ENCODE measurements around the gene HIF1A. TPM values are rescaled to one million over a fixed set of nuclear protein-coding genes. Genes with fewer than 3 reads are reported as not detected.
"Not testable (repeated sequence)": the region's sequence is repeated elsewhere in the genome, so short reads cannot be mapped to it uniquely, and the experiment has no call there.

The HIF1A gene
- total RNA-seq, 2 experiments from 2014 or later: 398 to 417 TPM

GRCh38 chr14:61752626-61753025 is 57.3 kb downstream of the HIF1A start:
- Mint-ChIP-seq H3K4me3 (no peak overlapping the region), H3K36me3 (ENCODE audit: low read depth) (peaks cover 12% of the 10 kb centered on the region), H3K9me3 (no peaks in the 10 kb centered on the region), H3K4me1 (ENCODE audit: low read depth) (peaks cover 18% of the 10 kb centered on the region), H3K27me3 (ENCODE audit: low read depth) (no peaks in the 10 kb centered on the region), H3K27ac (no peak overlapping the region)
- intact Hi-C loops (cut with micrococcal nuclease): no loop called here
- CTCF ChIA-PET: interaction anchor here (1.8 to 3.2 kb wide), 2 partner anchors 67 to 85 kb away, joined by 3 to 18 read pairs; no protein-coding TSS in a partner anchor
- DNase-seq: no peak

- Mint-ChIP-seq H3K27me3 (ENCODE audit: low read depth) (no peaks in the 10 kb centered on the region), H3K4me1 (ENCODE audit: low read depth) (peaks cover 14% of the 10 kb centered on the region), H3K27ac (no peak overlapping the region), H3K4me3 (no peak overlapping the region), H3K9me3 (no peaks in the 10 kb centered on the region), H3K36me3 (ENCODE audit: low read depth) (peaks cover 6% of the 10 kb centered on the region)
- intact Hi-C loops (cut with micrococcal nuclease): no loop called here
- DNase-seq: no peak
- CTCF ChIA-PET: interaction anchor here (0.6 to 3.2 kb wide), 6 partner anchors 11 to 284 kb away, joined by 3 to 18 read pairs (median 3); no protein-coding TSS in a partner anchor
Observed at GRCh38 chr14:61753631-61754030, 58.3 kb downstream of the HIF1A start.

GRCh38 chr14:61754627-61755381 is 59.5 kb downstream of the HIF1A start:
- H3K4me1 Mint-ChIP-seq (ENCODE audit: low read depth): peaks cover 11% of the 10 kb centered on the region
- peaks cover 5% of the 10 kb centered on the region for H3K36me3 Mint-ChIP-seq (ENCODE audit: low read depth)
- no peaks in the 10 kb centered on the region for H3K9me3 Mint-ChIP-seq
- CTCF ChIA-PET: interaction anchor here (2.0 to 3.2 kb wide), 2 partner anchors 82 kb away, joined by 6 to 18 read pairs; no protein-coding TSS in a partner anchor
- no peaks in the 10 kb centered on the region for H3K27me3 Mint-ChIP-seq (ENCODE audit: low read depth)
- H3K27ac Mint-ChIP-seq: no peak overlapping the region
- H3K4me3 Mint-ChIP-seq: no peak overlapping the region
- DNase-seq: no peak
- intact Hi-C loops (cut with micrococcal nuclease): no loop called here

- H3K4me3 Mint-ChIP-seq; H3K27ac Mint-ChIP-seq; H3K36me3 Mint-ChIP-seq (ENCODE audit: low read depth); DNase-seq; intact Hi-C loops (cut with micrococcal nuclease); H3K4me1 Mint-ChIP-seq (ENCODE audit: low read depth); H3K27me3 Mint-ChIP-seq (ENCODE audit: low read depth); H3K9me3 Mint-ChIP-seq: not testable (repeated sequence)
- CTCF ChIA-PET: interaction anchor here (2.0 kb wide), 1 partner anchor 82 kb away, joined by 6 read pairs; no protein-coding TSS in a partner anchor
Observed at GRCh38 chr14:61755382-61755742, 60.0 kb downstream of the HIF1A start.

- Mint-ChIP-seq H3K4me1 (ENCODE audit: low read depth) (no peaks in the 10 kb centered on the region), H3K4me3 (no peak overlapping the region), H3K27ac (no peak overlapping the region), H3K27me3 (ENCODE audit: low read depth) (no peaks in the 10 kb centered on the region), H3K36me3 (ENCODE audit: low read depth) (peaks cover 2% of the 10 kb centered on the region), H3K9me3 (no peaks in the 10 kb centered on the region)
- CTCF ChIA-PET: interaction anchor here (0.6 to 2.0 kb wide), 2 partner anchors 59 to 81 kb away, joined by 5 to 6 read pairs; no protein-coding TSS in a partner anchor
- DNase-seq: no peak
- intact Hi-C loops (cut with micrococcal nuclease): no loop called here
Observed at GRCh38 chr14:61756135-61756534, 60.8 kb downstream of the HIF1A start.

- Mint-ChIP-seq H3K9me3 (no peaks in the 10 kb centered on the region), H3K4me1 (ENCODE audit: low read depth) (peaks cover 27% of the 10 kb centered on the region), H3K27ac (no peak overlapping the region), H3K27me3 (ENCODE audit: low read depth) (no peaks in the 10 kb centered on the region), H3K36me3 (ENCODE audit: low read depth) (peaks cover 5% of the 10 kb centered on the region), H3K4me3 (no peak overlapping the region)
- intact Hi-C loops (cut with micrococcal nuclease): loop anchor here (5.0 to 10.0 kb wide), 3 partner anchors 365 to 1668 kb away; partner anchors contain the start of gene PCNX4
- no peak for DNase-seq
- CTCF ChIA-PET: interaction anchor here (1.2 to 2.9 kb wide), 2 partner anchors 10 to 78 kb away, joined by 3 to 8 read pairs; no protein-coding TSS in a partner anchor
Observed at GRCh38 chr14:61759878-61760277, 64.6 kb downstream of the HIF1A start.

- intact Hi-C loops (cut with micrococcal nuclease): loop anchor here (5.0 to 10.0 kb wide), 3 partner anchors 363 to 1669 kb away; partner anchors contain the start of gene PCNX4
- Mint-ChIP-seq H3K4me3 (peak overlapping the region; percentile 97), H3K36me3 (ENCODE audit: low read depth) (peaks cover 10% of the 10 kb centered on the region), H3K27ac (peak overlapping the region; percentile 96), H3K27me3 (ENCODE audit: low read depth) (no peaks in the 10 kb centered on the region), H3K4me1 (ENCODE audit: low read depth) (peaks cover 38% of the 10 kb centered on the region), H3K9me3 (no peaks in the 10 kb centered on the region)
- CTCF ChIA-PET: interaction anchor here (0.6 to 2.9 kb wide), 8 partner anchors 10 to 373 kb away, joined by 3 to 8 read pairs (median 4); no protein-coding TSS in a partner anchor
- DNase-seq: peak; percentile 13
Observed at GRCh38 chr14:61761557-61761956, 66.2 kb downstream of the HIF1A start.

- CTCF ChIA-PET: interaction anchor here (0.6 to 2.9 kb wide), 8 partner anchors 10 to 1692 kb away, joined by 3 to 8 read pairs (median 4); no protein-coding TSS in a partner anchor
- intact Hi-C loops (cut with micrococcal nuclease): loop anchor here (1.0 to 10.0 kb wide), 10 partner anchors 11 to 1670 kb away; partner anchors contain the start of genes PCNX4, SLC38A6 and TRMT5
- no peaks in the 10 kb centered on the region for H3K27me3 Mint-ChIP-seq (ENCODE audit: low read depth)
- no peaks in the 10 kb centered on the region for H3K9me3 Mint-ChIP-seq
- H3K4me1 Mint-ChIP-seq (ENCODE audit: low read depth): peaks cover 40% of the 10 kb centered on the region
- H3K36me3 Mint-ChIP-seq (ENCODE audit: low read depth): peaks cover 11% of the 10 kb centered on the region
- H3K27ac Mint-ChIP-seq: peak within 1 kb of the TSS; percentile 96
- peak within 1 kb of the TSS; percentile 97 for H3K4me3 Mint-ChIP-seq
- peak; percentile 99 for DNase-seq
Observed at GRCh38 chr14:61761959-61762786, 66.9 kb downstream of the HIF1A start, which contains the start of gene SNAPC1. Gene SNAPC1 (plus strand): TSS chr14:61762420. CDS start chr14:61762461, 41 bp downstream.

- Mint-ChIP-seq H3K4me1 (ENCODE audit: low read depth) (peaks cover 40% of the 10 kb centered on the region), H3K9me3 (no peaks in the 10 kb centered on the region), H3K27ac (no peak overlapping the region), H3K27me3 (ENCODE audit: low read depth) (no peaks in the 10 kb centered on the region), H3K4me3 (no peak overlapping the region), H3K36me3 (ENCODE audit: low read depth) (peaks cover 17% of the 10 kb centered on the region)
- no peak for DNase-seq
- CTCF ChIA-PET: interaction anchor here (0.9 to 3.3 kb wide), 4 partner anchors 11 to 307 kb away, joined by 3 to 15 read pairs (median 4); no protein-coding TSS in a partner anchor
- intact Hi-C loops (cut with micrococcal nuclease): loop anchor here (5.0 to 10.0 kb wide), 3 partner anchors 360 to 1672 kb away; partner anchors contain the start of gene PCNX4
Observed at GRCh38 chr14:61764342-61765122, 69.2 kb downstream of the HIF1A start.

GRCh38 chr14:61765225-61765943 is 70.1 kb downstream of the HIF1A start:
- no peak overlapping the region for H3K4me3 Mint-ChIP-seq
- DNase-seq: no peak
- no peak overlapping the region for H3K27ac Mint-ChIP-seq
- H3K4me1 Mint-ChIP-seq (ENCODE audit: low read depth): peaks cover 40% of the 10 kb centered on the region
- intact Hi-C loops (cut with micrococcal nuclease): loop anchor here (10.0 kb wide), 1 partner anchor 359 kb away; no protein-coding TSS in a partner anchor
- peaks cover 21% of the 10 kb centered on the region for H3K36me3 Mint-ChIP-seq (ENCODE audit: low read depth)
- CTCF ChIA-PET: interaction anchor here (3.3 kb wide), 1 partner anchor 72 kb away, joined by 15 read pairs; no protein-coding TSS in a partner anchor
- H3K9me3 Mint-ChIP-seq: no peaks in the 10 kb centered on the region
- no peaks in the 10 kb centered on the region for H3K27me3 Mint-ChIP-seq (ENCODE audit: low read depth)

All from activated naive CD4-positive, alpha-beta T cell treated with anti-CD3 and anti-CD28 coated beads for 36 hours (primary cell).